T-cell (primary cell): Measurements from ENCODE around the gene CD37. TPM values are rescaled to one million over a fixed set of nuclear protein-coding genes. Genes with fewer than 3 reads are reported as not detected.
A peak's percentile ranks its signal among the peaks of the same experiment; 100 is the strongest.
"Not testable (repeated sequence)": the region's sequence is repeated elsewhere in the genome, so short reads cannot be mapped to it uniquely, and the experiment has no call there.

Experiments used
- ATAC-seq, 4 experiments: fragments of 200-7000 bp in 3 of 4; fragments of 150-1000 bp in 1 of 4; cut with Tn5 transposase; replicated peaks in 1 of 4; 1 replicate in 3 of 4; 2 replicates in 1 of 4; pipeline ENCODE4 v1.10.0; 2021; ENCODE audit warnings: moderate library complexity in 3 of 4, mild to moderate bottlenecking in 2 of 4, moderate number of reproducible peaks in 1 of 4
- CTCF ChIA-PET, 2 donors: fragments of 300-600 bp; sonication (Branson Sonifier 250); formaldehyde crosslinking; loops; one replicate each; lab custom pipeline; 2022; ENCODE audit warnings: antibody characterized with exemption in 2 of 2; lab: Charles Lee
- POLR2A ChIA-PET, 2 donors: fragments of 300-600 bp; sonication (Branson Sonifier 250); formaldehyde crosslinking; loops; one replicate each; lab custom pipeline; 2022; ENCODE audit warnings: antibody characterized with exemption in 2 of 2; lab: Charles Lee
- DNase-seq, 35 experiments: peaks; one replicate each; pipeline versions ENCODE4 v3.0.0 to v3.0.0-alpha.2; 2013 to 2023
- H3K27ac ChIP-seq: one replicate; pipeline ENCODE4 v1.5.1; 2013; ENCODE audit warnings: low read length
- H3K27me3 ChIP-seq, 2 experiments: replicated peaks in 1 of 2; 1 replicate in 1 of 2; 2 replicates in 1 of 2; pipeline versions ENCODE4 v1.6.1 to v1.7.0; 2013; ENCODE audit warnings: low read length in 1 of 2, mixed read lengths in 1 of 2; ENCODE audit not compliant: control insufficient read depth in 2 of 2, insufficient read depth in 2 of 2; ENCODE audit errors: extremely low read depth in 1 of 2
- H3K36me3 ChIP-seq, 2 donors: 1 replicate in 1 of 2; 2 replicates in 1 of 2; pipeline versions ENCODE4 v1.6.1 to v1.7.0; 2013; ENCODE audit warnings: low read length in 1 of 2; ENCODE audit not compliant: control insufficient read depth in 2 of 2, insufficient read depth in 1 of 2; ENCODE audit errors: extremely low read depth in 1 of 2
- H3K4me1 ChIP-seq, 2 experiments: 1 replicate in 1 of 2; 2 replicates in 1 of 2; pipeline versions ENCODE4 v1.6.1 to v1.7.0; 2013; ENCODE audit warnings: low read length in 2 of 2, mixed read lengths in 1 of 2; ENCODE audit not compliant: insufficient read depth in 2 of 2, control insufficient read depth in 1 of 2; ENCODE audit errors: extremely low read depth in 1 of 2
- H3K4me3 ChIP-seq, 2 donors: 1 replicate in 1 of 2; 2 replicates in 1 of 2; pipeline versions ENCODE4 v1.5.1 to v1.7.0; 2013; ENCODE audit warnings: mild to moderate bottlenecking in 2 of 2, low read length in 1 of 2, moderate library complexity in 1 of 2; ENCODE audit not compliant: control insufficient read depth in 1 of 2; ENCODE audit errors: extremely low read depth in 1 of 2
- H3K9me3 ChIP-seq: 2 replicates; pipeline ENCODE4 v1.7.0; 2013
- H3K27ac Mint-ChIP-seq, 2 donors: one replicate each; pipeline ENCODE4 v1.8.0; 2020 to 2021; ENCODE audit warnings: mild to moderate bottlenecking in 2 of 2, mixed read lengths in 2 of 2
- H3K27me3 Mint-ChIP-seq, 2 donors: one replicate each; pipeline ENCODE4 v1.8.0; 2021 to 2022; ENCODE audit warnings: mixed read lengths in 2 of 2
- H3K36me3 Mint-ChIP-seq: one replicate; pipeline ENCODE4 v1.8.0; 2021; ENCODE audit warnings: mixed read lengths
- H3K4me1 Mint-ChIP-seq, 3 donors: one replicate each; pipeline ENCODE4 v1.8.0; 2020 to 2022; ENCODE audit warnings: mixed read lengths in 3 of 3, mild to moderate bottlenecking in 1 of 3
- H3K4me3 Mint-ChIP-seq, 3 donors: one replicate each; pipeline ENCODE4 v1.8.0; 2020 to 2022; ENCODE audit warnings: mild to moderate bottlenecking in 3 of 3, mixed read lengths in 3 of 3, moderate library complexity in 3 of 3
- H3K9me3 Mint-ChIP-seq, 3 donors: one replicate each; pipeline ENCODE4 v1.8.0; 2020 to 2022; ENCODE audit warnings: mixed read lengths in 3 of 3
- WGBS: methylation state at CpG from one replicate; pipeline ENCODE4 v1.1.5; 2013; ENCODE audit warnings: missing lambda C conversion rate; ENCODE audit not compliant: insufficient coverage; 5-methylcytosine and 5-hydroxymethylcytosine counted together
- total RNA-seq, 35 experiments: library from RNA in 6 of 35; stranded (reverse) in 6 of 35; fragments of 120-200 nt in 1 of 35; gene quantifications; one replicate each; pipeline versions ENCODE4 v1.2.1 to v1.2.4 and lab custom pipeline; 2013 to 2026

CD37 gene
- total RNA-seq, 5 donors from 2014 or later (not counting 1 experiment from before 2014, with no cell fraction given) = 365 to 435 (median 369) TPM

DNA sequence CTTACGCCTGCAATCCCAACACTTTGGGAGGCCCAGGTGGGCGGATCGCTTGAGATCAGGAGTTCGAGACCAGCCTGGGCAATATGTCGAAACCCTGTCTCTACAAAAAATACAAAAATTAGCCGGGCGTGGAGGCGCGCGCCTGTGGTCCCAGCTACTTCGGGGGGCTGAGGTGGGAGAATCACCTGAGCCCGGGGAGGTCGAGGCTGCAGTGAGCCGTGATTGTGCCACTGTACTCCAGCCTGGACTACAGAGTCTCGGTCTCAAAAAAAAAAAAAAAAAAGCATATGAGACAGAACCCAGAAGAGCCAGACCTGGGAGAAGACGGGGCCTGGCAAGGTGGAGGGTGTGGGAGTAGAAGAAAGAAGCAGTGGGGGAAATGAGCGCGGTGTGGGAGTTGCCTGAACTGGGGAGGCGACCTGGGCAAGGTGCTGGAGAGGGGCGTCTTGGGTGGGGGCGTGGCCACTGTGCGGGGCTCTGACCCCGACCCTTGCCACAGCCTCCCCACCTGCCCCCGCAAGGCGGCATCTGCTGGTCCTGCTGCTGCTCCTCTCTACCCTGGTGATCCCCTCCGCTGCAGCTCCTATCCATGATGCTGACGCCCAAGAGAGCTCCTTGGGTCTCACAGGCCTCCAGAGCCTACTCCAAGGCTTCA, 29.0 kb downstream of the CD37 start:
- peaks cover 7 to 35% of the 10 kb centered on the region in 2 experiments for H3K4me1 ChIP-seq
- H3K9me3 Mint-ChIP-seq = peaks cover 0 to 4% (median 0%) of the 10 kb centered on the region in 3 donors
- no peak overlapping the region for H3K27ac Mint-ChIP-seq
- no peak overlapping the region for H3K27ac ChIP-seq
- H3K36me3 ChIP-seq = no peaks in the 10 kb centered on the region
- peak overlapping the region; percentile 3 to 15 for H3K4me3 ChIP-seq
- H3K36me3 Mint-ChIP-seq = no peaks in the 10 kb centered on the region
- H3K27me3 ChIP-seq = peaks cover 3 to 79% of the 10 kb centered on the region in 2 experiments
- whole genome bisulfite sequencing = 74% methylated on average over 20 of the region's 27 CpGs
- CTCF ChIA-PET = interaction anchor here in 1 of 2 donors (0.7 kb wide), 1 partner anchor 29 kb away, joined by 6 read pairs; no protein-coding TSS in a partner anchor
- H3K9me3 ChIP-seq = no peaks in the 10 kb centered on the region
- POLR2A ChIA-PET = no interaction called here
- peak overlapping the region in 1 of 3 donors; percentile 25 for H3K4me3 Mint-ChIP-seq
- ATAC-seq = no peak
- no peak for DNase-seq
- peaks cover 5 to 29% of the 10 kb centered on the region in 2 donors for H3K27me3 Mint-ChIP-seq
- H3K4me1 Mint-ChIP-seq = peaks cover 7 to 21% (median 13%) of the 10 kb centered on the region in 3 donors

DNA sequence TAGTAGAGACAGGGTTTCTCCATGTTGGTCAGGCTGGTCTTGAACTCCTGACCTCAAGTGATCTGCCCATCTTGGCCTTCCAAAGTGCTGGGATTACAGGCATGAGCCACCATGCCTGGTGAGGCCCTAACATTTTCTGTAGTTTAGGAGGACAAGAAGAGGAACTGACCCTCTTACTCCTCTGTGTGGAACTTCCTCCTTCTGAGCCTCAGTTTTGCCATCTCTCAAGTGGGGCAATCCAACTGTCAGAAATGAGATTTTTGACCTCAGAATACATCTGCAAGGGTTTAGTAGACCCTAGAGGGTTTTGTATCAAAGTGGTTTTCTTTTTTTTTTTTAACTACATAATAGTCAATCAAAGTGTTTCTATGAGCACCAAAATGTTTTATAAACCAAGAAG, 30.9 kb downstream of the CD37 start:
- Histone ChIP-seq H3K27me3 (peaks cover 3 to 75% of the 10 kb centered on the region in 2 experiments), H3K36me3 (no peaks in the 10 kb centered on the region), H3K27ac (no peak overlapping the region), H3K4me1 (peaks cover 7 to 35% of the 10 kb centered on the region in 2 experiments), H3K9me3 (no peaks in the 10 kb centered on the region), H3K4me3 (no peak overlapping the region)
- H3K36me3 Mint-ChIP-seq = peaks cover 3% of the 10 kb centered on the region
- ChIA-PET CTCF (interaction anchor here (0.5 to 0.6 kb wide), 2 partner anchors 23 to 154 kb away, joined by 3 to 5 read pairs; no protein-coding TSS in a partner anchor), POLR2A (interaction anchor here in 1 of 2 donors (0.6 kb wide), 1 partner anchor 13 kb away, joined by 3 read pairs; no protein-coding TSS in a partner anchor)
- H3K4me1 Mint-ChIP-seq = peaks cover 7 to 13% (median 11%) of the 10 kb centered on the region in 3 donors
- no peak overlapping the region for H3K4me3 Mint-ChIP-seq
- H3K9me3 Mint-ChIP-seq = peaks cover 0 to 7% (median 0%) of the 10 kb centered on the region in 3 donors
- DNase-seq (no peak), ATAC-seq (no peak)
- no peak overlapping the region for H3K27ac Mint-ChIP-seq
- peaks cover 0 to 26% of the 10 kb centered on the region in 2 donors for H3K27me3 Mint-ChIP-seq

DNA sequence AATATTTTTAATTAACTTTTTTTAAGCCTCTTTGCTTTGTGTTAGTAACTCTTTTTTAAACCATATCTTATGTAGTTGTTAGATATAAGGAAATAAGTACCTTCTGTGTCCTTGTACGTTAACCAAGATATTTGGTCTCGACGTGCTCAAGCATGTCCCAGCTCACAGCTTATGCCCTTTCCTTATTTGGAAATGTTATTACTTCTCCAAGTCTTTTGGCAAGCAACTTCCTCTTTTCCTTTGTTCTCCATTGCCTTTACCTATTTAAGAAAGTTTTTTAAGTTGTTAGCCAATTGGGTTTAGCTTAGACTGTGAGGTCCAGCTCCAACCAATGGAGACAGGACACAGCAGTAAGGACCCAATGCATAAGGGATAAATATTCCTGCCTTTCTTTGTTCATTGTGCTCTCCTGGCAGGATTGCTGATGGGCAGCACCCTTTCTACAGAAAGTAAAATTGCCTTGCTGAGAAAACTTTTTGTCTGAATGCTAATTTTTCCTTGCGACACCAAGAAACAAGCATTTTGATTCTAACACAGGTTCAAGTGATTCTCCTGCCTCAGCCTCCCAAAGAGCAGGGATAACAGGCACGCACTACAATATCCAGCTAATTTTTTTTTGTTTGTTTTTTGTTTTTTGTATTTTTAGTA, 33.6 kb downstream of the CD37 start:
- H3K4me1 ChIP-seq = peaks cover 0 to 8% of the 10 kb centered on the region in 2 experiments
- H3K9me3 Mint-ChIP-seq = peaks cover 0 to 7% (median 0%) of the 10 kb centered on the region in 3 donors
- DNase-seq (no peak), ATAC-seq (no peak)
- H3K36me3 Mint-ChIP-seq = peaks cover 3% of the 10 kb centered on the region
- H3K27me3 ChIP-seq = peaks cover 0 to 48% of the 10 kb centered on the region in 2 experiments
- no peak overlapping the region for H3K4me3 ChIP-seq
- no peaks in the 10 kb centered on the region for H3K9me3 ChIP-seq
- H3K27ac Mint-ChIP-seq = no peak overlapping the region
- CTCF ChIA-PET = no interaction called here
- H3K27me3 Mint-ChIP-seq = peaks cover 0 to 22% of the 10 kb centered on the region in 2 donors
- POLR2A ChIA-PET = no interaction called here
- no peak overlapping the region for H3K4me3 Mint-ChIP-seq
- H3K27ac ChIP-seq = no peak overlapping the region
- 100% methylated on average over 1 of the region's 5 CpGs for WGBS
- H3K36me3 ChIP-seq = no peaks in the 10 kb centered on the region
- H3K4me1 Mint-ChIP-seq = peaks cover 3 to 7% (median 5%) of the 10 kb centered on the region in 3 donors

DNA sequence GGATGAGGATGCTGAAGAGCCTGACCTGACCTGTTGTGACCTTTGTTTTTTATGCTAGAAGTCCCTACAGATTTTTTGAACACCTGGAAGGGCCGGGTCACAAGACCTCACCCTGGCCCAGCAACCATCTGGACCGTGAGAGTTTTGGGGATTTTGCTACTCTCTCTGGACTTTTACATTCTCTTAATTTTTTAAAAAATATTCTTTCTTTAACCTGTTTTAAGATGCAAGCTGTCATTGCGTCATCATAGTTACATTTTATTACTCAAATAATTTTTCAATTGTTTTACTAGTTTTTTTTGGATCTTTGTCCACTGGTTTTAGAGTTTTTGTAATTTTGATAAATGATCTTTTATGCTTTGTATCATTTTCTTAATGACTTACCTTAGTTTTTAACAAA, 36.0 kb downstream of the CD37 start:
- Mint-ChIP-seq H3K9me3 (peaks cover 0 to 7% (median 0%) of the 10 kb centered on the region in 3 donors), H3K36me3 (peaks cover 3% of the 10 kb centered on the region), H3K4me1 (no peaks in the 10 kb centered on the region), H3K27me3 (peaks cover 1 to 8% of the 10 kb centered on the region in 2 donors), H3K27ac (no peak overlapping the region), H3K4me3 (no peak overlapping the region)
- H3K27ac ChIP-seq = no peak overlapping the region
- no peak for ATAC-seq
- ChIA-PET POLR2A (no interaction called here), CTCF (no interaction called here)
- H3K36me3 ChIP-seq = no peaks in the 10 kb centered on the region
- no peaks in the 10 kb centered on the region for H3K9me3 ChIP-seq
- no peaks in the 10 kb centered on the region for H3K4me1 ChIP-seq
- WGBS = 33% methylated on average over 1 of the region's 3 CpGs
- no peak overlapping the region for H3K4me3 ChIP-seq
- peaks cover 0 to 41% of the 10 kb centered on the region in 2 experiments for H3K27me3 ChIP-seq
- no peak for DNase-seq

DNA sequence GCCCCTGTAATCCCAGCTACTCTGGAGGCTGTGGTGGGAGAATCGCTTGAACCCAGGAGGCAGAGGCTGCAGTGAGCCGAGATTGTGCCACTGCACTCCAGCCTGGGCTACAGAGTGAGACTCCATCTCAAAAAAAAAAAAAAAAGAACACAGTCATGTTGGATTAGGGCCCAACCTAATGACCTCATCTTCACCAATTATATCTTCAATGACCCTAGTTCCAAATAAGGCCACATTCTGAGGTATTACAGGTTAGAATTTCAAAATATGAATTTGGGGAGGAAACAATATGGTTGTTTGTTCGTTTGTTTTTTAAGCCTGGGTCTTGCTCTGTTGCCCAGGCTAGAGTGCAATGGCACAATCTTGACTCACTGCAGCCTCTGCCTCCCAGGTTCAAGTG, 38.0 kb downstream of the CD37 start:
- not testable (repeated sequence) for H3K27me3 Mint-ChIP-seq

DNA sequence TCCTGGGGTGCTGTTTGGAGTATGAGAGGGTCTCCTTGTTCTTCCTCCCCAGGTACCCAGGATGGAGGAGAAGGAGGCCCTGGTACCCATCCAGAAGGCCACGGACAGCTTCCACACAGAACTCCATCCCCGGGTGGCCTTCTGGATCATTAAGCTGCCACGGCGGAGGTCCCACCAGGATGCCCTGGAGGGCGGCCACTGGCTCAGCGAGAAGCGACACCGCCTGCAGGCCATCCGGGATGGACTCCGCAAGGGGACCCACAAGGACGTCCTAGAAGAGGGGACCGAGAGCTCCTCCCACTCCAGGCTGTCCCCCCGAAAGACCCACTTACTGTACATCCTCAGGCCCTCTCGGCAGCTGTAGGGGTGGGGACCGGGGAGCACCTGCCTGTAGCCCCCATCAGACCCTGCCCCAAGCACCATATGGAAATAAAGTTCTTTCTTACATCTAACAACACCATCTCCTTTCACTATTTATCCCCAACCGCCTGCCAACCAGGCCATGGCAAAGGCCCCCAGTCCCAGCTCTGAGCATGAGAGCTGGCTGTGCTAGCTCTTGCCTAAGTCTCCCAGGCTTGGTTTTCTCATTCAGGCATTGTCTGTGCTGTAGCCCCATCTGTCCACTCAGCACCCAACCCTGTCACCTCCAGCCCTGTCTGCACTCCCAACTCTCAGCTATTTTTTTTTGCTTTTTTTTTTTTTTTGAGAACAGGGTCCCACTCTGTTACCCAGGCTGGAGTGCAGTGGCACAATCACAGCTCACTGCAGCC, 39.6 kb downstream of the CD37 start:
- 93% methylated on average over 12 of the region's 16 CpGs for WGBS
- Histone ChIP-seq H3K27me3 (peaks cover 0 to 30% of the 10 kb centered on the region in 2 experiments), H3K27ac (no peak overlapping the region), H3K9me3 (no peaks in the 10 kb centered on the region), H3K4me3 (no peak overlapping the region), H3K4me1 (no peaks in the 10 kb centered on the region), H3K36me3 (no peaks in the 10 kb centered on the region)
- Mint-ChIP-seq H3K4me1 (no peaks in the 10 kb centered on the region), H3K27ac (no peak overlapping the region), H3K9me3 (no peaks in the 10 kb centered on the region), H3K4me3 (no peak overlapping the region), H3K27me3 (peaks cover 3 to 9% of the 10 kb centered on the region in 2 donors), H3K36me3 (no peaks in the 10 kb centered on the region)
- ChIA-PET POLR2A (interaction anchor here in 1 of 2 donors (0.5 to 0.6 kb wide), 3 partner anchors 26 to 1015 kb away, joined by 3 to 5 read pairs (median 3); no protein-coding TSS in a partner anchor), CTCF (no interaction called here)
- DNase-seq (no peak), ATAC-seq (no peak)

More for the DNA sequence above, 38.0 kb downstream of the CD37 start:
- H3K4me1 Mint-ChIP-seq, H3K9me3 Mint-ChIP-seq, H3K36me3 ChIP-seq, H3K4me1 ChIP-seq, H3K4me3 Mint-ChIP-seq, ATAC-seq, DNase-seq, H3K9me3 ChIP-seq, POLR2A ChIA-PET, H3K27ac Mint-ChIP-seq, H3K27ac ChIP-seq, H3K36me3 Mint-ChIP-seq, H3K4me3 ChIP-seq: not testable (repeated sequence)
- CTCF ChIA-PET = interaction anchor here in 1 of 2 donors (0.6 to 1.0 kb wide), 3 partner anchors 97 to 420 kb away, joined by 3 to 5 read pairs (median 4); no protein-coding TSS in a partner anchor
- H3K27me3 ChIP-seq = peaks cover 0 to 34% of the 10 kb centered on the region in 2 experiments
- WGBS = 75% methylated on average over 2 of the region's 3 CpGs
